ENCODE data around the gene SAMHD1. TPM values are rescaled to one million over a fixed set of nuclear protein-coding genes. Genes with fewer than 3 reads are reported as not detected.
A peak's percentile ranks its signal among the peaks of the same experiment; 100 is the strongest.

SAMHD1 gene
- total RNA-seq, 1 donor from 2014 or later, result 42.5 TPM

- ATAC-seq (no peak), DNase-seq (no peak)
Observed at GRCh38 chr20:36860811-36861624, 90.5 kb downstream of the SAMHD1 start.

GRCh38 chr20:36860339-36860738 is 91.2 kb downstream of the SAMHD1 start:
- DNase-seq (no peak), ATAC-seq (no peak)
- intact Hi-C loops (cut with micrococcal nuclease), result no loop called here

More at GRCh38 chr20:36860811-36861624, 90.5 kb downstream of the SAMHD1 start:
- intact Hi-C loops (cut with micrococcal nuclease), result no loop called here

GRCh38 chr20:36859700-36860330 is 91.7 kb downstream of the SAMHD1 start:
- intact Hi-C loops (cut with micrococcal nuclease), result no loop called here
- DNase-seq (no peak), ATAC-seq (no peak)

GRCh38 chr20:36859282-36859555 is 92.3 kb downstream of the SAMHD1 start:
- DNase-seq, result no peak
- ATAC-seq, result no peak
- intact Hi-C loops (cut with micrococcal nuclease), result no loop called here

GRCh38 chr20:36856691-36857635 is 94.5 kb downstream of the SAMHD1 start:
- ATAC-seq (no peak), DNase-seq (peak; percentile 62)
- intact Hi-C loops (cut with micrococcal nuclease), result no loop called here

GRCh38 chr20:36856195-36856594 is 95.3 kb downstream of the SAMHD1 start:
- peak; percentile 27 for ATAC-seq
- intact Hi-C loops (cut with micrococcal nuclease), result no loop called here
- DNase-seq, result no peak

GRCh38 chr20:36855241-36855657 is 96.3 kb downstream of the SAMHD1 start:
- intact Hi-C loops (cut with micrococcal nuclease), result no loop called here
- ATAC-seq (peak; percentile 34), DNase-seq (no peak)

- DNase-seq (peak; percentile 61), ATAC-seq (peak; percentile 33)
- intact Hi-C loops (cut with micrococcal nuclease), result no loop called here
Observed at GRCh38 chr20:36854348-36855240, 96.9 kb downstream of the SAMHD1 start.

GRCh38 chr20:36852187-36852586 is 99.3 kb downstream of the SAMHD1 start:
- ATAC-seq, result peak; percentile 30
- intact Hi-C loops (cut with micrococcal nuclease), result no loop called here
- peak; percentile 68 for DNase-seq

- ATAC-seq (no peak), DNase-seq (no peak)
- intact Hi-C loops (cut with micrococcal nuclease), result no loop called here
Observed at GRCh38 chr20:36851490-36851889, 100.0 kb downstream of the SAMHD1 start.

GRCh38 chr20:36850759-36851158 is 100.7 kb downstream of the SAMHD1 start:
- DNase-seq, result no peak
- ATAC-seq, result no peak
- intact Hi-C loops (cut with micrococcal nuclease), result no loop called here

GRCh38 chr20:36849333-36850065 is 102.0 kb downstream of the SAMHD1 start:
- intact Hi-C loops (cut with micrococcal nuclease), result no loop called here
- ATAC-seq (no peak), DNase-seq (no peak)

GRCh38 chr20:36848677-36849076 is 102.8 kb downstream of the SAMHD1 start:
- intact Hi-C loops (cut with micrococcal nuclease), result no loop called here
- no peak for DNase-seq
- ATAC-seq, result no peak

GRCh38 chr20:36848078-36848660 is 103.3 kb downstream of the SAMHD1 start:
- DNase-seq, result peak; percentile 73
- ATAC-seq, result peak; percentile 64
- intact Hi-C loops (cut with micrococcal nuclease), result no loop called here

GRCh38 chr20:36847710-36848040 is 103.8 kb downstream of the SAMHD1 start:
- intact Hi-C loops (cut with micrococcal nuclease), result no loop called here
- ATAC-seq, result no peak
- no peak for DNase-seq

GRCh38 chr20:36847009-36847709 is 104.3 kb downstream of the SAMHD1 start:
- peak; percentile 86 for DNase-seq
- ATAC-seq, result peak; percentile 86
- intact Hi-C loops (cut with micrococcal nuclease), result no loop called here

GRCh38 chr20:36845288-36845971 is 106.1 kb downstream of the SAMHD1 start:
- DNase-seq (no peak), ATAC-seq (no peak)
- intact Hi-C loops (cut with micrococcal nuclease), result no loop called here

All from left ventricle myocardium superior (tissue), 1 donor.